ENCODE measurements around the gene PDIA5. TPM values are rescaled to one million over a fixed set of nuclear protein-coding genes. Genes with fewer than 3 reads are reported as not detected.
A peak's percentile ranks its signal among the peaks of the same experiment; 100 is the strongest.

The PDIA5 gene
- total and polyA plus RNA-seq, 4 donors: 36.8 to 94.6 (median 63.3) TPM

GRCh38 chr3:123075359-123075758 lies 8.5 kb downstream of the PDIA5 start:
- H3K27me3 ChIP-seq (ENCODE audit: control insufficient read depth in 4 of 4, insufficient read depth in 4 of 4, low read length in 3 of 4): no peaks in the 10 kb centered on the region
- H3K27ac ChIP-seq (ENCODE audit: low read depth in 1 of 2, low read length in 2 of 2): no peak overlapping the region
- no peak overlapping the region for H3K4me3 ChIP-seq (ENCODE audit: low read depth in 1 of 3, low read length in 3 of 3)
- no peak for DNase-seq (ENCODE audit: low spot score)
- no peaks in the 10 kb centered on the region for H3K36me3 ChIP-seq (ENCODE audit: control insufficient read depth in 4 of 4, insufficient read depth in 3 of 4, low read depth in 1 of 4, low read length in 3 of 4)
- no peaks in the 10 kb centered on the region for H3K9me3 ChIP-seq (ENCODE audit: control insufficient read depth in 4 of 4, low read length in 3 of 4)
- 90% methylated on average over 1 of the region's 1 CpG for WGBS
- H3K4me1 ChIP-seq (ENCODE audit: control insufficient read depth in 4 of 4, insufficient read depth in 4 of 4, low read length in 3 of 4): peaks cover 25 to 72% (median 62%) of the 10 kb centered on the region in 4 donors
- TF ChIP-seq CTCF (IDR thresholded peaks at IDR 0.05; ENCODE audit: low read depth, low read length, missing input control) (no peak), FOXA1 (IDR thresholded peaks at IDR 0.05) (no peak), YY1 (IDR thresholded peaks at IDR 0.05) (no peak), EGR1 (IDR thresholded peaks at IDR 0.05; ENCODE audit: low read depth in 2 of 2) (no peak), ZBTB33 (IDR thresholded peaks at IDR 0.05) (no peak), TAF1 (conservative IDR thresholded peaks at IDR 0.05) (no peak), HNF4A (conservative IDR thresholded peaks at IDR 0.05) (no peak), JUND (IDR thresholded peaks at IDR 0.05) (no peak), RAD21 (IDR thresholded peaks at IDR 0.05) (no peak)
- H3K9ac ChIP-seq (ENCODE audit: low read depth in 1 of 2, low read length in 2 of 2): no peak overlapping the region

GRCh38 chr3:123076112-123076495 lies 9.3 kb downstream of the PDIA5 start:
- TF ChIP-seq FOXA1 (IDR thresholded peaks at IDR 0.05): no peak
- TF ChIP-seq HNF4G (IDR thresholded peaks at IDR 0.05): no peak
- no peak for TF ChIP-seq RXRA (IDR thresholded peaks at IDR 0.05)
- TF ChIP-seq MAX (IDR thresholded peaks at IDR 0.05): no peak
- TF ChIP-seq REST (IDR thresholded peaks at IDR 0.05): no peak
- TF ChIP-seq SP1 (IDR thresholded peaks at IDR 0.05): no peak
- TF ChIP-seq FOXA2 (IDR thresholded peaks at IDR 0.05): no peak
- no peak for TF ChIP-seq YY1 (IDR thresholded peaks at IDR 0.05)
- H3K9ac ChIP-seq (ENCODE audit: low read depth in 1 of 2, low read length in 2 of 2): no peak overlapping the region
- no peak for DNase-seq (ENCODE audit: low spot score)
- H3K36me3 ChIP-seq (ENCODE audit: control insufficient read depth in 4 of 4, insufficient read depth in 3 of 4, low read depth in 1 of 4, low read length in 3 of 4): no peaks in the 10 kb centered on the region
- peaks cover 29 to 73% (median 64%) of the 10 kb centered on the region in 4 donors for H3K4me1 ChIP-seq (ENCODE audit: control insufficient read depth in 4 of 4, insufficient read depth in 4 of 4, low read length in 3 of 4)
- 86% methylated on average over 4 of the region's 4 CpGs for WGBS
- H3K9me3 ChIP-seq (ENCODE audit: control insufficient read depth in 4 of 4, low read length in 3 of 4): no peaks in the 10 kb centered on the region
- peak overlapping the region; percentile 40 to 66 for H3K27ac ChIP-seq (ENCODE audit: low read depth in 1 of 2, low read length in 2 of 2)
- no peak overlapping the region for H3K4me3 ChIP-seq (ENCODE audit: low read depth in 1 of 3, low read length in 3 of 3)
- no peaks in the 10 kb centered on the region for H3K27me3 ChIP-seq (ENCODE audit: control insufficient read depth in 4 of 4, insufficient read depth in 4 of 4, low read length in 3 of 4)
